PC-3 (cell line): Measurements from ENCODE around the gene SCAANT1. TPM values are rescaled to one million over a fixed set of nuclear protein-coding genes. Genes with fewer than 3 reads are reported as not detected.

Experiments used
- ATAC-seq: fragments of 200-7000 bp; cut with Tn5 transposase; 2 replicates; pipeline ENCODE4 v1.9.1; 2020; ENCODE audit warnings: mild to moderate bottlenecking, moderate library complexity
- BruUV-seq: library from RNA; stranded (reverse); fragments of 400-500 nt; replicated peaks from 2 replicates; lab custom pipeline; 2021; lab: Mats Ljungman, UMichigan
- CTCF ChIA-PET: fragments of 300-600 bp; sonication (Branson Sonifier 250); formaldehyde crosslinking; loops from one replicate; lab custom pipeline; 2022; ENCODE audit warnings: antibody characterized with exemption; lab: Charles Lee
- POLR2A ChIA-PET: fragments of 300-600 bp; sonication (Branson Sonifier 250); formaldehyde crosslinking; loops from one replicate; lab custom pipeline; 2022; ENCODE audit warnings: antibody characterized with exemption; ENCODE audit not compliant: unreplicated experiment; lab: Charles Lee
- DNase-seq: peaks from one replicate; pipeline ENCODE4 v3.0.0-alpha.2; 2015
- H2AFZ ChIP-seq: fragments of 300-600 bp; sonication (generic); 2 replicates; pipeline ENCODE4 v1.6.0; 2016; ENCODE audit warnings: antibody characterized with exemption, low read length
- H3F3A ChIP-seq: fragments of 300-600 bp; sonication (generic); one replicate; pipeline ENCODE4 v1.6.0; 2017; ENCODE audit warnings: antibody characterized with exemption, low read length, control low read depth, mild to moderate bottlenecking; ENCODE audit not compliant: unreplicated experiment
- H3K27ac ChIP-seq: fragments of 300-600 bp; sonication (generic); 2 replicates; pipeline ENCODE4 v1.5.1; 2016; ENCODE audit warnings: mild to moderate bottlenecking, low read length
- H3K27me3 ChIP-seq: fragments of 300-600 bp; sonication (generic); 2 replicates; pipeline ENCODE4 v1.6.1; 2016; ENCODE audit warnings: low read length, mixed read lengths
- H3K36me3 ChIP-seq: fragments of 300-600 bp; sonication (generic); 2 replicates; pipeline ENCODE4 v1.6.1; 2016; ENCODE audit warnings: low read depth, mixed run types, low read length, mixed read lengths
- H3K4me1 ChIP-seq: fragments of 300-600 bp; sonication (generic); 2 replicates; pipeline ENCODE4 v1.5.1; 2016; ENCODE audit warnings: low read length; ENCODE audit not compliant: insufficient read depth
- H3K4me2 ChIP-seq: fragments of 300-600 bp; sonication (generic); 2 replicates; pipeline ENCODE4 v1.6.0; 2016; ENCODE audit warnings: low read length
- H3K4me3 ChIP-seq: fragments of 300-600 bp; sonication (generic); 2 replicates; pipeline ENCODE4 v1.5.1; 2016; ENCODE audit warnings: mild to moderate bottlenecking, low read length, mixed read lengths
- H3K79me2 ChIP-seq: fragments of 300-600 bp; sonication (generic); 2 replicates; pipeline ENCODE4 v1.6.1; 2017; ENCODE audit warnings: low read length, mixed read lengths
- H3K9ac ChIP-seq: fragments of 300-600 bp; sonication (generic); 2 replicates; pipeline ENCODE4 v1.6.0; 2016; ENCODE audit warnings: mild to moderate bottlenecking, low read length
- H3K9me2 ChIP-seq: fragments of 300-600 bp; sonication (generic); replicated peaks from 2 replicates; pipeline ENCODE4 v1.6.1; 2016; ENCODE audit warnings: mixed run types, low read length, mixed read lengths
- H3K9me3 ChIP-seq: fragments of 300-600 bp; sonication (generic); 2 replicates; pipeline ENCODE4 v1.6.1; 2016; ENCODE audit warnings: low read length, mixed read lengths
- H4K20me1 ChIP-seq: fragments of 300-600 bp; sonication (generic); 2 replicates; pipeline ENCODE4 v1.6.1; 2016; ENCODE audit warnings: low read length, mixed read lengths
- EZH2 ChIP-seq: fragments of 300-600 bp; sonication (generic); IDR thresholded peaks from one replicate; pipeline ENCODE4 v1.6.1; 2017; ENCODE audit warnings: antibody characterized with exemption, mild to moderate bottlenecking, low read length; ENCODE audit not compliant: unreplicated experiment
- EZH2phosphoT487 ChIP-seq: fragments of 300-600 bp; sonication (generic); IDR thresholded peaks from 2 replicates; pipeline ENCODE4 v1.6.1; 2018; ENCODE audit warnings: mild to moderate bottlenecking, antibody characterized with exemption, low read length, borderline replicate concordance
- intact Hi-C: fragments of 100-400 bp; cut with micrococcal nuclease; formaldehyde crosslinking; loops from 2 replicates; pipeline ENCODE4 v1.9.0; 2023
- total RNA-seq: library from RNA; depleted of rRNA; stranded (reverse); fragments of >200 nt; gene quantifications from 2 replicates; pipeline ENCODE4 v1.2.3, GENCODE V29; 2014
- TF ChIP-seq, protein P1 (sequence below): fragments of 300-600 bp; sonication (generic); conservative IDR thresholded peaks from 2 replicates; pipeline ENCODE4 v1.5.1; 2017; ENCODE audit warnings: antibody characterized with exemption, low read depth, mild to moderate bottlenecking, low read length

SCAANT1 gene
- total RNA-seq, 1 experiment from 2014 or later: not detected

- no peak overlapping the region for H3K9ac ChIP-seq
- TF ChIP-seq, protein P1, sequence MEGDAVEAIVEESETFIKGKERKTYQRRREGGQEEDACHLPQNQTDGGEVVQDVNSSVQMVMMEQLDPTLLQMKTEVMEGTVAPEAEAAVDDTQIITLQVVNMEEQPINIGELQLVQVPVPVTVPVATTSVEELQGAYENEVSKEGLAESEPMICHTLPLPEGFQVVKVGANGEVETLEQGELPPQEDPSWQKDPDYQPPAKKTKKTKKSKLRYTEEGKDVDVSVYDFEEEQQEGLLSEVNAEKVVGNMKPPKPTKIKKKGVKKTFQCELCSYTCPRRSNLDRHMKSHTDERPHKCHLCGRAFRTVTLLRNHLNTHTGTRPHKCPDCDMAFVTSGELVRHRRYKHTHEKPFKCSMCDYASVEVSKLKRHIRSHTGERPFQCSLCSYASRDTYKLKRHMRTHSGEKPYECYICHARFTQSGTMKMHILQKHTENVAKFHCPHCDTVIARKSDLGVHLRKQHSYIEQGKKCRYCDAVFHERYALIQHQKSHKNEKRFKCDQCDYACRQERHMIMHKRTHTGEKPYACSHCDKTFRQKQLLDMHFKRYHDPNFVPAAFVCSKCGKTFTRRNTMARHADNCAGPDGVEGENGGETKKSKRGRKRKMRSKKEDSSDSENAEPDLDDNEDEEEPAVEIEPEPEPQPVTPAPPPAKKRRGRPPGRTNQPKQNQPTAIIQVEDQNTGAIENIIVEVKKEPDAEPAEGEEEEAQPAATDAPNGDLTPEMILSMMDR: no peak
- no peak for TF ChIP-seq EZH2phosphoT487
- TF ChIP-seq EZH2: no peak
- H3F3A ChIP-seq: no peaks in the 10 kb centered on the region
- no peaks in the 10 kb centered on the region for H3K79me2 ChIP-seq
- no peak overlapping the region for H3K4me2 ChIP-seq
- intact Hi-C loops: no loop called here
- POLR2A ChIA-PET: no interaction called here
- H3K9me2 ChIP-seq: no peaks in the 10 kb centered on the region
- H3K27ac ChIP-seq: no peak overlapping the region
- ATAC-seq (peak; percentile 66), DNase-seq (no peak)
- no peak overlapping the region for H2AFZ ChIP-seq
- H3K4me3 ChIP-seq: no peak overlapping the region
- H3K4me1 ChIP-seq: no peaks in the 10 kb centered on the region
- H3K36me3 ChIP-seq: no peaks in the 10 kb centered on the region
- CTCF ChIA-PET: no interaction called here
- H4K20me1 ChIP-seq: no peaks in the 10 kb centered on the region
- BruUV-seq: no TSS peak
- H3K9me3 ChIP-seq: no peaks in the 10 kb centered on the region
- no peaks in the 10 kb centered on the region for H3K27me3 ChIP-seq
Observed at GRCh38 chr3:63896332-63897030, 15.7 kb downstream of the SCAANT1 start.

GRCh38 chr3:63895422-63896189 lies 16.6 kb downstream of the SCAANT1 start:
- no peak overlapping the region for H3K4me3 ChIP-seq
- no peaks in the 10 kb centered on the region for H3F3A ChIP-seq
- BruUV-seq: no TSS peak
- H3K27ac ChIP-seq: no peak overlapping the region
- no peaks in the 10 kb centered on the region for H3K79me2 ChIP-seq
- CTCF ChIA-PET: no interaction called here
- no peaks in the 10 kb centered on the region for H4K20me1 ChIP-seq
- ATAC-seq (no peak), DNase-seq (no peak)
- H2AFZ ChIP-seq: no peak overlapping the region
- H3K4me1 ChIP-seq: no peaks in the 10 kb centered on the region
- H3K9me3 ChIP-seq: no peaks in the 10 kb centered on the region
- TF ChIP-seq EZH2 (no peak), EZH2phosphoT487 (no peak)
- TF ChIP-seq, protein P1: no peak
- POLR2A ChIA-PET: interaction anchor here (0.6 kb wide), 1 partner anchor 19 kb away, joined by 19 read pairs; no protein-coding TSS in a partner anchor
- H3K9ac ChIP-seq: no peak overlapping the region
- H3K36me3 ChIP-seq: no peaks in the 10 kb centered on the region
- no peaks in the 10 kb centered on the region for H3K9me2 ChIP-seq
- no peaks in the 10 kb centered on the region for H3K27me3 ChIP-seq
- intact Hi-C loops: no loop called here
- no peak overlapping the region for H3K4me2 ChIP-seq
